Effector memory CD8-positive, alpha-beta T cell (primary cell): ENCODE data around the gene LONP2.
"Not testable (repeated sequence)": the region's sequence is repeated elsewhere in the genome, so short reads cannot be mapped to it uniquely, and the experiment has no call there.

Experiments
- ATAC-seq: fragments of 150-1000 bp; cut with Tn5 transposase; replicated peaks from 2 replicates; pipeline ENCODE4 v1.10.0; 2021; ENCODE audit warnings: mild to moderate bottlenecking, moderate library complexity
- DNase-seq, 3 experiments: peaks; one replicate each; pipeline ENCODE4 v3.0.0; 2021
- H3K27ac Mint-ChIP-seq, 2 donors: one replicate each; pipeline ENCODE4 v1.8.0; 2022; ENCODE audit warnings: mild to moderate bottlenecking in 2 of 2, mixed read lengths in 2 of 2, moderate library complexity in 2 of 2
- H3K27me3 Mint-ChIP-seq, 2 donors: one replicate each; pipeline ENCODE4 v1.8.0; 2022; ENCODE audit warnings: mixed read lengths in 2 of 2
- H3K36me3 Mint-ChIP-seq: one replicate; pipeline ENCODE4 v1.8.0; 2022; ENCODE audit warnings: mild to moderate bottlenecking, moderate library complexity, mixed read lengths; ENCODE audit not compliant: insufficient read depth
- H3K4me1 Mint-ChIP-seq, 2 donors: one replicate each; pipeline ENCODE4 v1.8.0; 2022; ENCODE audit warnings: low read depth in 2 of 2, mixed read lengths in 2 of 2
- H3K4me3 Mint-ChIP-seq, 2 donors: one replicate each; pipeline ENCODE4 v1.8.0; 2022; ENCODE audit warnings: mild to moderate bottlenecking in 2 of 2, mixed read lengths in 2 of 2, moderate library complexity in 2 of 2
- H3K9me3 Mint-ChIP-seq, 2 donors: one replicate each; pipeline ENCODE4 v1.8.0; 2022; ENCODE audit warnings: mixed read lengths in 2 of 2

Gene LONP2

DNA sequence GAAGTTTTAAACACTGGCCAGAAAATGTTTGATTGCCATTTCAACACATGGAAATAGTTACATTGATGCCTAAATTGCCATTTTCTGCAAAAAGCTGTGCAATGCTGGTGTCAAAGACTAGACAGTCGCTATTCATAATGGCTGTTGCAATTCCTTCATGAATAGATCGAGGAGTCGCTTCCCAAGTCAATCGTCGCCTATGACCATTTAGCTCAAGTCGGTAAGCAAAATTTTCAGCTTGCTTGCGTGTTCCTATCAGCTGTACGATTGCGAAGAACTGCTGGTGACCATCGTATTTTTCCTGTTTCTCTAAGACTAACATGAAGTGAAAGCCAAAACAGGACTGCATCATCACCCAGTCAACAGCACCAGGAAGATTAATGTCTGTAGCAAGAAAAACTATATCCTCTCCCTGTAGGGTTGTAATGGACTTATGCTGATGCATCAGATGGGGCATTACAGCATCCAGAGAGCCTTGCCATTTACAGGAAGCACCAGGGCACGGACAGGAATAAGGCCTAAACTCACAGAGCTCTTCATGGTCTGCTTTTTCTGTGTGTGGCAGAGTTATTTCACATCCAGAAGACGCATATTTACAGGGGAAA lies 117.5 kb downstream of the LONP2 start:
- Mint-ChIP-seq H3K4me3 (no peak overlapping the region), H3K27me3 (no peaks in the 10 kb centered on the region), H3K27ac (no peak overlapping the region), H3K9me3 (no peaks in the 10 kb centered on the region), H3K4me1 (peaks cover 10 to 13% of the 10 kb centered on the region in 2 donors), H3K36me3 (peaks cover 5% of the 10 kb centered on the region)
- ATAC-seq (no peak), DNase-seq (no peak)

- Mint-ChIP-seq H3K9me3 (no peaks in the 10 kb centered on the region), H3K36me3 (peaks cover 5% of the 10 kb centered on the region), H3K27me3 (no peaks in the 10 kb centered on the region), H3K4me3 (peak overlapping the region; percentile 79 to 84), H3K4me1 (peaks cover 15 to 16% of the 10 kb centered on the region in 2 donors), H3K27ac (peak overlapping the region; percentile 74 to 81)
- DNase-seq (no peak), ATAC-seq (no peak)
Measured at GRCh38 chr16:48365025-48365600, 121.0 kb downstream of the LONP2 start.

DNA sequence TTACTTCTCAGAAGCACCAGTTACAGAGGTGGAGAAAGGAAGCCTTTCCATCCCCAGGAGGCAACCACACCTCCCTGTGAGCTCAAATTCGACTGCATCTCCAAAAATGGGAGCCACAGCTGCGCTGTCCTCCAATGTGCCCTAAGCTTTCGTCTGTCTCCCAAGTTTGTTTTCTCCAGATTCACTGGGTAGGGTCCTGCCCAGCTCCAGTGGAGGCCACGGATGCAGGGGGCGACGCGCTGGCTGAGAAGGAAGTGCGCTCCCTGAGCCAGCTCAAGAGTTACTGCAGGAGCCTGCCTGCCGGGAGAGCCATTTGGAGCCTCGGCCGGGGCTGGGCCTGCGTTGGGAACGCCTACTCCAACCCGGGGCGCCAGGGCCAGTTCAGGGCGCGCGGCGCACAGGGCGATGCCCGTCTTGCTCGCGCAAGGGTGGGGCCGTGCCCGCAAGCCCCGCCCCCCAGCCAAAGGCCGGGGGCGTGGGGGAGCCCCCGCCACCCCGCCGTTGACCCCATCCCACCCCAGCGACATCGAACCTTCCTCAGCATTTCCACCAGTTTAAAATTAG lies 121.6 kb downstream of the LONP2 start:
- Mint-ChIP-seq H3K36me3 (peaks cover 8% of the 10 kb centered on the region), H3K4me3 (peak overlapping the region; percentile 79 to 84), H3K4me1 (peaks cover 15 to 16% of the 10 kb centered on the region in 2 donors)

DNA sequence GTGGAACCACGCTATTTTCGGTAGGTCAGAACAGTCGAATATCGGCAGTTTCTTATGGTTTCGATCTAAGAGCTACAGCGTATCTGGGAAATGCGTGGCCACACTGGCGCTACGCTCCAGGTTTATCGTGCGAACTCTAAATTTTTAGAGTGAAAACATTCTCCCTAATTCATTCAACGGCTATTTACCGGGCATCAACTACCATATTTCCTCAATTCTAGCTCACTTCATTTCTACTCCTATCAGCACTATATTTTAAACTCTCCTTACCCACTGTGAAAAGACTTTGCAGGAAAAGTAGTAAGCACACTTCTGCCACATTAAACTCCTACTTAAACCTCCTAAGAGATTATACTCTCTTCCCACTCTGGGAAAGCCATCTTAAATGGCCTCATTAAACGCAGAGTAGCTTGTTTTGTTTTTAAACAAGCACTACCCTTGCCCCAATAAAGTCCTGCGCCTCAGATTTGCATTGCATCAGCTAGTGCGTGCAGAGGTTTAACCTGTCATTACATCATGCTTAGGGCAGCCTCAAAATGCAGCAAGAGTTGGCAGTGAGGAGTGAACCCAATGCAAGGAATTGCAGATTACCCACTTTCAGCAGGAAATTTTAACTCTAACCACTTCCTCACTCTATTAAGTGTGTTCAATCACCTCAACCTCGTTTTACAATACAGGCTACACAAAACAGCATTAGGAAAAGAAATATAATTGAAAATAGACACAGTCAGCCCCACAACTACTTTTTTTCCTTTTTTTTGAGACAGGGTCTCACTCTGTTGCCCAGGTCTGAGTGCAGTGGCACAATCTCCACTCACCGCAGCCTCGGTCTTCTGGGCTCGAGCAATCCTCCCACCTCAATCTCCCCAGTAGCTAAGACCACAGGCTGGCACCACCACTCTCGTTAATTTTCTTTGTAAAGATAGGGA lies 122.3 kb downstream of the LONP2 start:
- H3K9me3 Mint-ChIP-seq = no peaks in the 10 kb centered on the region
- DNase-seq (peak; percentile 32 to 35 (median 35)), ATAC-seq (peak; percentile 79)
- peak overlapping the region; percentile 79 to 84 for H3K4me3 Mint-ChIP-seq
- H3K27me3 Mint-ChIP-seq = no peaks in the 10 kb centered on the region
- peak overlapping the region; percentile 74 to 81 for H3K27ac Mint-ChIP-seq
- peaks cover 15 to 16% of the 10 kb centered on the region in 2 donors for H3K4me1 Mint-ChIP-seq
- H3K36me3 Mint-ChIP-seq = peaks cover 8% of the 10 kb centered on the region

More for the DNA sequence above, 121.6 kb downstream of the LONP2 start:
- ATAC-seq (peak; percentile 90), DNase-seq (peak; percentile 54 to 63 (median 63))
- no peaks in the 10 kb centered on the region for H3K27me3 Mint-ChIP-seq
- H3K27ac Mint-ChIP-seq = peak overlapping the region; percentile 74 to 81
- no peaks in the 10 kb centered on the region for H3K9me3 Mint-ChIP-seq

DNA sequence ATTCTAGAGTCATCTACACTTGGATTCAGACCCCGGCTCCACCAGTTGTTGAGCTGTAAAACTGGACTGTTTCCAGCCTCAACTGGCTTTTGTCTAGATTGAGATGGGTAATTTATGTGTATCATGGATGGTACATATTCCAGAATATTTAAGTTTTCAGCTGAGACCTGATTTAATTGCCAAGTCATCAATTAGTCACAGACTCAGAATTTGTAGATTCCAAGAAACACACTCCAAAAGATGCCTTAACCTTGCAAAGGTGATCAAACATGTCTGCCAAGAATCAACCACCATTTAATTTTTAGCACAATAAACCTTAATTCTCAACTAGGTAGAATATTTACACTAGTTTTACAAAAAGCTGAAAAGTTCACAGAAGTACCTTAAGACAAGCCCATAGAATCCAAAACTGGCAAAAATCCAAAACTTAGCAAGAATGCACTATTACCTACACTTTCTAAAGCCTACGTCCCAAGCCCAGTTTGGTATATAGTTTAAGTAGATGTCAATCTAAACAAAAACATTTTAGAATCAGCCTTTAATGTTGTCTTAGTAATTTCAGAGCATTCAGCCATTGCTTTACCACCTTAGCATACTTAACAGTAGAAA lies 123.4 kb downstream of the LONP2 start:
- H3K27me3 Mint-ChIP-seq = no peaks in the 10 kb centered on the region
- H3K4me1 Mint-ChIP-seq = peaks cover 15 to 16% of the 10 kb centered on the region in 2 donors
- H3K9me3 Mint-ChIP-seq = no peaks in the 10 kb centered on the region
- peaks cover 8% of the 10 kb centered on the region for H3K36me3 Mint-ChIP-seq
- DNase-seq = no peak
- peak overlapping the region in 1 of 2 donors; percentile 74 for H3K27ac Mint-ChIP-seq
- H3K4me3 Mint-ChIP-seq = peak overlapping the region in 1 of 2 donors; percentile 84
- ATAC-seq = no peak

DNA sequence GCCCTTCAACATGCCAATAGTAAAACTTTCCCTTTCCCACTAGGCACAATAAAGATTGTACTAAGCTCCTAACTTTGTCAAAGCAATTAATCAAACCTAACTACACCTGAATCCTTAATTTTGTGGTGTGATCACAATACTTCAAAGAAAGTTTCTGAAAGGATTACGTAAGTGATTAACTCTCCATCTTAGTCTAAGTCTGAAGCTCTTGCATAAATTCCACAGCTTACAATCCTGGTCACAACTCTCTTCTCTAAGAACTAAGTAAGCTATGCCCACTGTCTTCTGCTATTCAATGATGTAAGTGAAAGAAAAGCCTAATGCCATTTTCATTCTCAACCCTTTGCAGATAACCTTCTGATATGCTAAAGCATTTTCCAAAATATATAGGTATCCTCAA lies 125.7 kb downstream of the LONP2 start:
- peaks cover 8% of the 10 kb centered on the region for H3K36me3 Mint-ChIP-seq
- H3K27me3 Mint-ChIP-seq = no peaks in the 10 kb centered on the region
- ATAC-seq (no peak), DNase-seq (no peak)
- H3K9me3 Mint-ChIP-seq = no peaks in the 10 kb centered on the region
- H3K4me3 Mint-ChIP-seq = no peak overlapping the region
- H3K27ac Mint-ChIP-seq = no peak overlapping the region
- peaks cover 12 to 14% of the 10 kb centered on the region in 2 donors for H3K4me1 Mint-ChIP-seq

GRCh38 chr16:48370229-48370628 lies 126.1 kb downstream of the LONP2 start:
- H3K27me3 Mint-ChIP-seq = no peaks in the 10 kb centered on the region
- peaks cover 8% of the 10 kb centered on the region for H3K36me3 Mint-ChIP-seq
- H3K9me3 Mint-ChIP-seq = no peaks in the 10 kb centered on the region
- ATAC-seq = no peak
- no peak for DNase-seq
- H3K4me1 Mint-ChIP-seq = peaks cover 12% of the 10 kb centered on the region in 2 donors
- no peak overlapping the region for H3K4me3 Mint-ChIP-seq
- H3K27ac Mint-ChIP-seq = no peak overlapping the region

- ATAC-seq, H3K4me3 Mint-ChIP-seq, H3K9me3 Mint-ChIP-seq, H3K27me3 Mint-ChIP-seq, DNase-seq, H3K36me3 Mint-ChIP-seq: not testable (repeated sequence)
- peak overlapping the region in 1 of 2 donors; percentile 16 for H3K27ac Mint-ChIP-seq
- peaks cover 7 to 12% of the 10 kb centered on the region in 2 donors for H3K4me1 Mint-ChIP-seq
Measured at GRCh38 chr16:48370668-48371392, 126.7 kb downstream of the LONP2 start.

- DNase-seq = no peak
- H3K27me3 Mint-ChIP-seq = no peaks in the 10 kb centered on the region
- ATAC-seq = no peak
- no peaks in the 10 kb centered on the region for H3K9me3 Mint-ChIP-seq
- H3K27ac Mint-ChIP-seq = peak overlapping the region in 1 of 2 donors; percentile 16
- H3K4me3 Mint-ChIP-seq = no peak overlapping the region
- peaks cover 4% of the 10 kb centered on the region for H3K36me3 Mint-ChIP-seq
- peaks cover 5 to 9% of the 10 kb centered on the region in 2 donors for H3K4me1 Mint-ChIP-seq
Measured at GRCh38 chr16:48371393-48371780, 127.3 kb downstream of the LONP2 start.

GRCh38 chr16:48372744-48373143 lies 128.6 kb downstream of the LONP2 start:
- Mint-ChIP-seq H3K27ac (no peak overlapping the region), H3K4me3 (no peak overlapping the region), H3K9me3 (no peaks in the 10 kb centered on the region), H3K4me1 (peaks cover 0 to 4% of the 10 kb centered on the region in 2 donors), H3K27me3 (no peaks in the 10 kb centered on the region), H3K36me3 (peaks cover 2% of the 10 kb centered on the region)
- DNase-seq (no peak), ATAC-seq (no peak)

DNA sequence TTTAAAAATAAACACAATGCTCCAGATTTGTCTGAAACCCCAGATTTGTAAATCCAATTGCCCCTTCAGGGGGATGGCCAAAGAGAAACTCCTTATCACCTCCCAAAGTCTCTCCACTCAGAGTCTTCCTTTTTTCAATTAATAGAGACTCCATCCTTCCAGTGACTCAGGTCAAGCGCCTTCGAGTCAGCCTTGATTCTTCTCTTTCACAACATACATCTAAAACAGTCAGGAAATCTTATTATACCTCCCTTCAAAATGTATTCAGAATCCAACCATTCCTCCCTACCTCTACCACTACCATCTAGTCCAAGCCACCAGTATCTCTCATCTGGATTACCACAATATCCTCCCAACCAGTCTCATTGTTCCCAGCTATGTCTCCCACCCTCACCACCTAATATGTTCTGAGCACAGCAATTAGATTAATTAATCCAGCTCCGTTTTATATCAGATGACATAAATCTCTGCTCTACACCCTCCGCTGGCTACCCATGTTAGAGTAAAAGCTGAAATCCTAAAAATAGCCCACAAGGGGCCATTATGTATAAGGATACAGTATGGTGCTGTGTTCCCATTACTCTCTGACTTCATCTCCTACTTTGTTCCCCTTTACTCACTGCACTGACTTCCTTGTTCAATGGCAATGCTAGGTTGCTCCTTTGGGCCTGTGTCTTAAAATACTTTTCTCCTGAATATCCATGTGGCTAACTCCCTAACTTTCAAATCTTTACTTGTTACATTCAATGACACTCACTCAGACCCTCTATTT lies 129.3 kb downstream of the LONP2 start:
- H3K36me3 Mint-ChIP-seq = peaks cover 2% of the 10 kb centered on the region
- no peak for DNase-seq
- H3K27me3 Mint-ChIP-seq = no peaks in the 10 kb centered on the region
- peaks cover 4 to 9% of the 10 kb centered on the region in 2 donors for H3K4me1 Mint-ChIP-seq
- H3K9me3 Mint-ChIP-seq = no peaks in the 10 kb centered on the region
- no peak overlapping the region for H3K27ac Mint-ChIP-seq
- no peak for ATAC-seq
- no peak overlapping the region for H3K4me3 Mint-ChIP-seq

- DNase-seq (no peak), ATAC-seq (no peak)
- Mint-ChIP-seq H3K4me3 (no peak overlapping the region), H3K9me3 (no peaks in the 10 kb centered on the region), H3K27me3 (no peaks in the 10 kb centered on the region), H3K27ac (no peak overlapping the region), H3K4me1 (peaks cover 10 to 17% of the 10 kb centered on the region in 2 donors), H3K36me3 (peaks cover 2% of the 10 kb centered on the region)
Measured at GRCh38 chr16:48374255-48374654, 130.2 kb downstream of the LONP2 start.
